Rectal smooth muscle tissue (tissue), 1 donor: ENCODE measurements around the gene TMEM81.
A peak's percentile ranks its signal among the peaks of the same experiment; 100 is the strongest.

Source experiments
- H3K27ac ChIP-seq: one replicate; pipeline ENCODE4 v1.7.0; 2013; ENCODE audit warnings: low read depth, low read length, inconsistent platforms
- H3K27me3 ChIP-seq: one replicate; pipeline ENCODE4 v1.7.0; 2013; ENCODE audit warnings: low read length; ENCODE audit not compliant: control insufficient read depth, insufficient read depth
- H3K36me3 ChIP-seq: one replicate; pipeline ENCODE4 v1.7.0; 2013; ENCODE audit warnings: low read length; ENCODE audit not compliant: control insufficient read depth, insufficient read depth
- H3K4me1 ChIP-seq: one replicate; pipeline ENCODE4 v1.7.0; 2013; ENCODE audit warnings: low read length; ENCODE audit not compliant: control insufficient read depth, insufficient read depth
- H3K4me3 ChIP-seq: one replicate; pipeline ENCODE4 v1.7.0; 2013; ENCODE audit warnings: low read length
- H3K9ac ChIP-seq: one replicate; pipeline ENCODE4 v1.7.0; 2013; ENCODE audit warnings: low read length

Gene TMEM81, protein sequence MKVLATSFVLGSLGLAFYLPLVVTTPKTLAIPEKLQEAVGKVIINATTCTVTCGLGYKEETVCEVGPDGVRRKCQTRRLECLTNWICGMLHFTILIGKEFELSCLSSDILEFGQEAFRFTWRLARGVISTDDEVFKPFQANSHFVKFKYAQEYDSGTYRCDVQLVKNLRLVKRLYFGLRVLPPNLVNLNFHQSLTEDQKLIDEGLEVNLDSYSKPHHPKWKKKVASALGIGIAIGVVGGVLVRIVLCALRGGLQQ

DNA sequence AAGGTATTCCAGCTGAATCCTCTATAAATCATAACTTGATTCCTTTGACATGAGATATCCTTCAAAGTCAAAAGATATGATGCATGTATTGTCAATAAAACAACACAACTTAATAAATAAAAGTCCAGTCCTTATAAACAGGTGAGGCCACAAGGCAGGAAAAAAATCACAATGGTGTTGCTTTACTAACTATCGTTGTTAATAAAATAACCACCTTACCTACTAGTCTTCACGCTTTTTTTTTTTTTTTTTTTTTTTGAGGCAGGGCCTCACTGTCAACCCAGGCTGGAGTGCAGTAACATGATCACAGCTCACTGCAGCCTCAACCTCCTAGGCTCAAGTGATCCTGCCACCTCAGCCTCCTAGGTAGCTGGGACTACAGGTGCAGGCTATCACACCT lies at the start of gene TMEM81:
Gene TMEM81 (minus strand): TSS at position 101 of the 400 bp plus-strand sequence. CDS start 140 bp downstream, outside the sequence.
- Histone ChIP-seq H3K27ac (no peak within 1 kb of the TSS), H3K36me3 (peaks cover 4% of the 10 kb centered on the region)

DNA sequence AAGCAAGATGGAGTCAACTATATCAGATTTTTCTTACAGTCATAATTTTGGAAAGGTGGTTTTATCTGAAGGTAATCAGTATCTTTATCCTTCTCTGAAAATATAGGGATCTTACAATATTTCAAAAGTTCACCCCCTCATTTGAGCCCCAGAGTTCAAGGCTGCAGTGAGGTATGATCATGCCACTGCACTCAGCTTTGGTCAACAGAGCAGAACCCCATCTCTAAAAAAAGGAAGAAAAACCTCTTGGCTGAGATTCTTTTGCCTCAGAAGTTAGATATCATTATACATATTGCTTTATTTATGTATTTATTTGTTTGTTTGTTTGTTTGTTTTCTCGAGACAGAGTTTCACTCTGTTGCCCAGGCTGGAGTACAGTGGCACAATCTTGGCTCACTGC lies 49.0 kb upstream of the TMEM81 start:
- no peaks in the 10 kb centered on the region for H3K4me1 ChIP-seq
- H3K4me3 ChIP-seq: no peak overlapping the region
- H3K9ac ChIP-seq: no peak overlapping the region
- H3K36me3 ChIP-seq: no peaks in the 10 kb centered on the region
- H3K27me3 ChIP-seq: no peaks in the 10 kb centered on the region
- H3K27ac ChIP-seq: no peak overlapping the region

More for the DNA sequence above, at the start of gene TMEM81:
- no peak within 1 kb of the TSS for H3K4me3 ChIP-seq
- H3K9ac ChIP-seq: no peak within 1 kb of the TSS
- H3K27me3 ChIP-seq: no peaks in the 10 kb centered on the region
- H3K4me1 ChIP-seq: no peaks in the 10 kb centered on the region

DNA sequence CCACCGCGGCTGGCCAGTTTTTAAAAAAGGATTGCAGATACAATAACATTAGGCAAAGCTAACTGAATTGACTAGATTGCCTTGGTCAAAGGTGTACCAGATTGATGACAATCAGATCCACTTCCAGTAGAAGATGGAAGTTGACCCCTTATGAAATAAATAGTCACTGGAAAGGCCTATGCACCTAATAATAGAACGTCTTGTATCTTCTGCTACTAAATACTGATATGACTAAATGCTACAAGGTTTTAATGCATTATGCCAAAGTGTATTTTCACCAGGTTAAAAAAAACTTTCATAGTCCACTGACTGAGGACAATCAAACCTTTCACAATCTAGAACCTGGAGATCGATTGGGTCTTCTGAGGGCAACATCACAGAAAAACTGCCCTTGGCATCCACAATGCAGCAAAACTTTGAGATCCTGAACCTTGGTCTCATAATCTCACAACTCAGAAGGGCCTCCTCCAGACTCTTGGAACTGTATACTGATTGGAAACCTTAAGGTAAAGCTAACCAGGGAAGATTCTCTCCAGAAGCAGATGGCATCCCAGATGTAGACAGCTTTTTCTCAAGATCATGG lies 45.3 kb upstream of the TMEM81 start:
- Histone ChIP-seq H3K27ac (no peak overlapping the region), H3K4me1 (no peaks in the 10 kb centered on the region), H3K36me3 (no peaks in the 10 kb centered on the region), H3K9ac (no peak overlapping the region), H3K4me3 (no peak overlapping the region), H3K27me3 (no peaks in the 10 kb centered on the region)

DNA sequence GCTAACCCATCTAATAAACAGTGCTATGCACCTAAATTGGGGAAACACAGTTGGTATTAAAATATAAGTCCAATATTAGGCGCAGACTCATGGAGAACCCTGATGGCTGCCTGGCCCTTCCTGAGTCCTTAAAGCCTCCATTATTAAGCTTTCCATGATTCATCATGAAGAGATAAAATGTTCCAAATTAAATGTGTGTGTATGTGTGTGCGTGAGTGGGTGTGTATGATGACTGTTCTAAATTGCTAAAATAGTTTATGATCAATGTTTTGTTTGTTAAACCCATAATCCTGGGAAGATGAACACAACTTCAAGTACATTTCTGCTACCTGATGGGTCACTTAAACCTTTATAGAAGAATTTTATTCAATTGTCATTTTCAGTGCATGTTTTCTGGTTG lies 43.8 kb upstream of the TMEM81 start:
- Histone ChIP-seq H3K27me3 (no peaks in the 10 kb centered on the region), H3K4me3 (no peak overlapping the region), H3K36me3 (no peaks in the 10 kb centered on the region), H3K27ac (no peak overlapping the region), H3K9ac (no peak overlapping the region), H3K4me1 (no peaks in the 10 kb centered on the region)

DNA sequence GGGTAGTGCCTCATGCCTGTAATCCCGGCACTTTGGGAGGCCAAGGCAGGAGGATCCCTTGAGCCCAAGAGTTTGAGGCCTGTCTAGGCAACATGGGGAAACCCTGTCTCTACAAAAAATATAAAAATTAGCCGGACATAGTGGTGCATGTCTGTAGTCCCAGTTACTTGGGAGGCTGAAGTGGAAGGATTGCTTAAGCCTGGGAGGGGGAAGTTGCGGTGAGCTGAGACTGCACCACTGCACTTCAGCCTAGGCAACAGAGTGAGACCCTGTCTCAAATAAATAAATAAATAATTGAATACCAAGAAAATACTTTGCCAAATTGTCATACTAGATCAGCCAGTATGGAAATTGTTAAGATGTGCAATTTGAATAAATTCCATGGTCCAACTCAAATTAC lies 43.4 kb upstream of the TMEM81 start:
- Histone ChIP-seq H3K4me3 (no peak overlapping the region), H3K27ac (no peak overlapping the region), H3K27me3 (no peaks in the 10 kb centered on the region), H3K4me1 (peaks cover 3% of the 10 kb centered on the region), H3K36me3 (no peaks in the 10 kb centered on the region), H3K9ac (no peak overlapping the region)

DNA sequence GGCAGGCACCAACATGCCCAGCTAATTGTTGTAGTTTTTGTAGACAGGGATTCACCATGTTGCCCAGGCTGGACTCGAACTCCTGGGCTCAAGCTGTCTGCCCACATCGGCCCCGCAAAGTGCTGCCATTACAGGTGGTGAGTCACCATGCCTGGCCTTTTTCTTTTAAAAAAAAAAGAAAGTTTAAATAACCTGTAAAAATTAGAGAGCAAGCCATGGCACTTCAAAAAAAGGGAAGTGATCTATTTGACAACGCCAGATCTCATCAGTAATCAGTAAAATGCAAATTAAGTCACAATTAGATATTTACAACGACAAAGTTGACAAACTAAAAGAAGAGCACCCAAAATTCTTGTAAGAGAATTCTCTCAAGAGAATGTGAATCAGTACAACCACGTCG lies 40.5 kb upstream of the TMEM81 start:
- Histone ChIP-seq H3K4me3 (no peak overlapping the region), H3K27me3 (no peaks in the 10 kb centered on the region), H3K36me3 (no peaks in the 10 kb centered on the region), H3K9ac (no peak overlapping the region), H3K27ac (no peak overlapping the region), H3K4me1 (peaks cover 19% of the 10 kb centered on the region)

DNA sequence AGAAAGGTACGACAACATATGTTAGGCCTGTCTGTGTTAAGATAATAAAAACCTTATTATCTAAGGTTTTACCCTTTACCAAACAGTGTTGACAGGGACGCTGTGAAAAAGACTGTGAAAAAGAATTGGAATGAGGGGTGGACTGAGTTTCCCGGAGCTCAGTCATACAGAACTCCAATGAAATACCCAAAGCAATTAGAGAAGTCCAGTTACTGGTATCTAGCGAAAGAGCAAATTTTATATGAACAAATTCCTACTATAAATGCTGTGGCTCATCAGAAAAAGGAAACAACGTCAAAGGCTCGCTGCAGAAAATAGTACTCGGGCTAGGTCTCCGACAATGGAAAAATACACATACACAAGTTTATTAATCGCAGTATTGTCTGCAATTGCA lies 38.2 kb upstream of the TMEM81 start:
- Histone ChIP-seq H3K4me1 (peaks cover 19% of the 10 kb centered on the region), H3K27ac (peak overlapping the region; percentile 96), H3K4me3 (peak overlapping the region; percentile 93), H3K9ac (peak overlapping the region; percentile 91), H3K27me3 (no peaks in the 10 kb centered on the region), H3K36me3 (no peaks in the 10 kb centered on the region)

DNA sequence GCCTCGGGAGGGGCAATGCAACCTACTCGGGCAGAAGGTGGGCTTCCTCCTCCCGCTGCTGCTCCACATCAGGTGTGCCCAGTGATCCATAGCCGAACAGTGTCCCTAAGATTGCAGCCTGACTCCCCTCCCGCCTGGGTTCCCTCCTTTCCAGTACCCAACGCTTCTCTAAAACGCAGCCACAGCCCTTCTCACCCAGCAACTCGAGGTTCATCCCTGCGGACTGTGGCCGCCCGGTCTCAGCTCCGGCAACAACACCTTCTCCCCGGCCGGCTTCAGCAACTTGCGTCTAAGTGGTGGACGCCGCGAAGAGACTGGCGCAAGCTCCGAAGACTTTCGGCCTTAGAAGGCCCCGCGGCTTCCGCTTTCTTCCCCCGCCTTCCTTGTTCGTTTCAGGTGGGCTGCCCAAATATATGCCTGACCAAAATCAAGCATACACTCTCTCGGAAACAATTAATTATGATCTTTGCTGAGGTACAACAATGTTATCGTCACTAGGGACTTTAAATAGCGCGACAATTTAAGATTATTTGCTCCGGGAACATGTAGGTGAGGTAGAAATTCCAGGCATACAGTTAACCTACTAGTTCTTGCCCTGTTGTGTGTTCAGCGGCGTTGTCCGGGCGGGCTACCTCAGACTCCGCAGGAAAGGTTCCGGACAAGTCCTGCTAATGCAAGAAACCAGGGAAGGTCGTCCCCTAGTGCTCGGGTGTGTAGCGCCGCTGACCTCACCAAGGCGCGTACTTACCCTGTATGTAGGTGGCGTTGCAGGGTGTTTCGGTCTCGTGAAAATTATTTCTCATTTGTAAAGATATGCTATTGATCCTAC lies 37.6 kb upstream of the TMEM81 start, which contains the start of gene RBBP5:
Gene RBBP5 (minus strand): TSS at position 319 of the 829 bp plus-strand sequence. CDS start 105 bp downstream, at position 214.
- Histone ChIP-seq H3K27me3 (no peaks in the 10 kb centered on the region), H3K9ac (peak within 1 kb of the TSS; percentile 91), H3K27ac (peak within 1 kb of the TSS; percentile 96), H3K4me3 (peak within 1 kb of the TSS; percentile 93), H3K4me1 (peaks cover 19% of the 10 kb centered on the region), H3K36me3 (no peaks in the 10 kb centered on the region)

DNA sequence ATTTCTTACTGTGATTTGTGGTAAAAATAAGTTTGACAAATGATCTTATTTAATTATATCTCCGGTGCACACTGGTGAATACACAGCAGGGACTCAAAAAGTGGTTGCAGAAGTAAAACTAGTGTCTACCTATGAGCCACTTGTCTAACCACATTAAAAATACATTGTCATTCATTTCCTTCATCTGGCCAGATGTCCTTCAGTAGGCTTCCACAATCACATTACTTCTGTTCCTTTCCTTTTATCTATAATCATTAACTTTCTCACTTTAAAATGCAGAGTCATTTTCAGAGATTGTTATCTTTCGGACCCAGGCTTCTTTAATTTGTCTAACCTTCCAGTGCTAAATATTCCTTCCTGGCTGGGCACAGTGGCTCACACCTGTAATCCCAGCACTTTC lies 34.5 kb upstream of the TMEM81 start:
- Histone ChIP-seq H3K36me3 (peaks cover 9% of the 10 kb centered on the region), H3K27ac (no peak overlapping the region), H3K4me1 (peaks cover 19% of the 10 kb centered on the region), H3K4me3 (no peak overlapping the region), H3K9ac (no peak overlapping the region), H3K27me3 (no peaks in the 10 kb centered on the region)

DNA sequence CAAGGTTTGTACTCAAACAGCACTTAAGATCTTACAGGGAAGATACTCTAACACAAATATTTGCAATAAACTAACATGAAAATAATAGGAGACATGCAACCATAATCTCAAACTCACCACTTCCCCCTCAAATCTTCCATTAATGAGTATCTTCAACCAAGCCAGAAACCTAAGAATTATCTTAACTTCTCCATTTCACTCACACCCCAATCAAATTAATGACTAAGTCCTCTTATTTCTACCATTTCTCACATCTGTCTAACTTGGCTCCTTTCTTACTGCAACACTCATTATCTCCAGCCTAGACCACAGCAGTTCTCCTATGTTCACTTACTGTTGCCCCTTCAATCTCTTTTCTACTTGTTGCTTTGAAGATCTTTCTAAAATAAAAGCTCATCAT lies 27.1 kb upstream of the TMEM81 start:
- Histone ChIP-seq H3K4me3 (no peak overlapping the region), H3K4me1 (no peaks in the 10 kb centered on the region), H3K27ac (no peak overlapping the region), H3K27me3 (no peaks in the 10 kb centered on the region), H3K9ac (no peak overlapping the region), H3K36me3 (peaks cover 11% of the 10 kb centered on the region)

DNA sequence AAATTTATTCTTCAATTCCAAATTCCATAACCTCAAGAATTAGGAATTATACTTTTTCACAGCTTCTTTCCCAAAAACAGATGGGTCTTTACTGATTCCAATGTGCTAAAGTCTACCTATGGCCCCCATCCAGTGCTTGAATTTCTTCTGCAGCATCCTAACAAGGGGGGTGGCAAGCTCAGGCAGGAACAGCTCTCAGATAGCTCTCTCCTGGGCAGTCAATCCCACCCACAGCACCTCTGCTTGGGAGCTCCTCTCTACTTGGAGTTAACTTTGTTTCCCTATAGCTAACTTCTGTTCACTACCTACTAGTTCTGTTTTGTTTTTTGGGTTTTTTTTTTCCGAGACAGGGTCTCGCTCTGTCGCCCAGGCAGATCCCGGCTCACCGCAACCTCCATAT lies 25.5 kb upstream of the TMEM81 start:
- H3K36me3 ChIP-seq: peaks cover 9% of the 10 kb centered on the region
- H3K4me1 ChIP-seq: no peaks in the 10 kb centered on the region
- no peaks in the 10 kb centered on the region for H3K27me3 ChIP-seq
- no peak overlapping the region for H3K27ac ChIP-seq
- no peak overlapping the region for H3K4me3 ChIP-seq
- H3K9ac ChIP-seq: no peak overlapping the region

DNA sequence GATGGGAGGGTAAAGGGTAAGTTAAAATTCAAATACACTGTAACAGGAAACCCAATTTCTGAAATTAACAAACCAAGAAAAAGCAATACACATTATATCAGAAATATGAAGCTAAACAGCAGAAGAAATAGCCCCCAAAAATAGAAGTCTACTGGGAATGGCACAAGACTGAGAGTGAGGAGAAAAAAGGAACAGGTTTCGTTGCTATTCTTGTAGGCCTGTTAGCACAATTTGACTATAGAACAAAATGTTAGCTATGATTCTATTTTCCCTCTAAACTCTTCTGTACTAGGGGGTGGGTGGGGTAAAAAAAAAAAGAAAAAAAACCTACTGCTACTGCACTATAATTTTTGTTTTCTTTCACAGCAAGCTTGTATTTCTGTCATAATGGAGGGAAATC lies 25.0 kb upstream of the TMEM81 start:
- no peak overlapping the region for H3K4me3 ChIP-seq
- H3K27ac ChIP-seq: no peak overlapping the region
- peaks cover 5% of the 10 kb centered on the region for H3K36me3 ChIP-seq
- H3K9ac ChIP-seq: no peak overlapping the region
- H3K4me1 ChIP-seq: no peaks in the 10 kb centered on the region
- H3K27me3 ChIP-seq: no peaks in the 10 kb centered on the region
